ENCODE measurements around the gene MINPP1. TPM values are rescaled to one million over a fixed set of nuclear protein-coding genes. Genes with fewer than 3 reads are reported as not detected.

The MINPP1 gene
- total and polyA plus RNA-seq, 9 donors: 12.1 to 20.6 (median 16.5) TPM

- Histone ChIP-seq H3K27me3 (ENCODE audit: control insufficient read depth, insufficient read depth, low read length) (no peaks in the 10 kb centered on the region), H3K36me3 (ENCODE audit: control insufficient read depth, insufficient read depth, low read length) (peaks cover 8% of the 10 kb centered on the region), H3K9me3 (replicated peaks; ENCODE audit: control insufficient read depth, low read depth, low read length) (no peaks in the 10 kb centered on the region), H3K4me3 (ENCODE audit: low read length) (no peak overlapping the region), H3K27ac (ENCODE audit: low read length) (no peak overlapping the region), H3K4me1 (ENCODE audit: control insufficient read depth, insufficient read depth, low read length) (peaks cover 4% of the 10 kb centered on the region)
- DNase-seq: no peak
- WGBS (ENCODE audit: insufficient coverage): no CpG with 5 or more reads among the region's 3 CpGs
Observed at GRCh38 chr10:87510025-87510424, 5.3 kb downstream of the MINPP1 start.

- Histone ChIP-seq H3K27ac (ENCODE audit: low read length) (no peak overlapping the region), H3K9me3 (replicated peaks; ENCODE audit: control insufficient read depth, low read depth, low read length) (no peaks in the 10 kb centered on the region), H3K4me1 (ENCODE audit: control insufficient read depth, insufficient read depth, low read length) (no peaks in the 10 kb centered on the region), H3K27me3 (ENCODE audit: control insufficient read depth, insufficient read depth, low read length) (no peaks in the 10 kb centered on the region), H3K36me3 (ENCODE audit: control insufficient read depth, insufficient read depth, low read length) (peaks cover 8% of the 10 kb centered on the region), H3K4me3 (ENCODE audit: low read length) (no peak overlapping the region)
- WGBS (ENCODE audit: insufficient coverage): no CpG with 5 or more reads among the region's 3 CpGs
- DNase-seq: no peak
Observed at GRCh38 chr10:87511526-87511925, 6.8 kb downstream of the MINPP1 start.

- WGBS (ENCODE audit: insufficient coverage): 100% methylated on average over 1 of the region's 3 CpGs
- DNase-seq: no peak
- H3K27ac ChIP-seq (ENCODE audit: low read length): no peak overlapping the region
- H3K27me3 ChIP-seq (ENCODE audit: control insufficient read depth, insufficient read depth, low read length): no peaks in the 10 kb centered on the region
- peaks cover 16% of the 10 kb centered on the region for H3K36me3 ChIP-seq (ENCODE audit: control insufficient read depth, insufficient read depth, low read length)
- no peak overlapping the region for H3K4me3 ChIP-seq (ENCODE audit: low read length)
- H3K4me1 ChIP-seq (ENCODE audit: control insufficient read depth, insufficient read depth, low read length): no peaks in the 10 kb centered on the region
- H3K9me3 ChIP-seq (replicated peaks; ENCODE audit: control insufficient read depth, low read depth, low read length): no peaks in the 10 kb centered on the region
Observed at GRCh38 chr10:87518937-87519336, 14.2 kb downstream of the MINPP1 start.

- Histone ChIP-seq H3K27ac (ENCODE audit: low read length) (no peak overlapping the region), H3K4me3 (ENCODE audit: low read length) (no peak overlapping the region), H3K9me3 (replicated peaks; ENCODE audit: control insufficient read depth, low read depth, low read length) (no peaks in the 10 kb centered on the region), H3K27me3 (ENCODE audit: control insufficient read depth, insufficient read depth, low read length) (no peaks in the 10 kb centered on the region), H3K36me3 (ENCODE audit: control insufficient read depth, insufficient read depth, low read length) (peaks cover 12% of the 10 kb centered on the region), H3K4me1 (ENCODE audit: control insufficient read depth, insufficient read depth, low read length) (no peaks in the 10 kb centered on the region)
- WGBS (ENCODE audit: insufficient coverage): no CpG with 5 or more reads among the region's 2 CpGs
- DNase-seq: no peak
Observed at GRCh38 chr10:87519582-87519981, 14.9 kb downstream of the MINPP1 start.

- Histone ChIP-seq H3K27ac (ENCODE audit: low read length) (no peak overlapping the region), H3K27me3 (ENCODE audit: control insufficient read depth, insufficient read depth, low read length) (no peaks in the 10 kb centered on the region), H3K9me3 (replicated peaks; ENCODE audit: control insufficient read depth, low read depth, low read length) (no peaks in the 10 kb centered on the region), H3K4me3 (ENCODE audit: low read length) (no peak overlapping the region), H3K36me3 (ENCODE audit: control insufficient read depth, insufficient read depth, low read length) (peaks cover 14% of the 10 kb centered on the region), H3K4me1 (ENCODE audit: control insufficient read depth, insufficient read depth, low read length) (no peaks in the 10 kb centered on the region)
- DNase-seq: no peak
- WGBS (ENCODE audit: insufficient coverage): no CpG with 5 or more reads among the region's 2 CpGs
Observed at GRCh38 chr10:87523731-87524130, 19.0 kb downstream of the MINPP1 start.

GRCh38 chr10:87524296-87524695, 19.6 kb downstream of the MINPP1 start:
- H3K27ac ChIP-seq (ENCODE audit: low read length): no peak overlapping the region
- no peaks in the 10 kb centered on the region for H3K9me3 ChIP-seq (replicated peaks; ENCODE audit: control insufficient read depth, low read depth, low read length)
- no peak for DNase-seq
- no peaks in the 10 kb centered on the region for H3K27me3 ChIP-seq (ENCODE audit: control insufficient read depth, insufficient read depth, low read length)
- H3K4me3 ChIP-seq (ENCODE audit: low read length): no peak overlapping the region
- no peaks in the 10 kb centered on the region for H3K4me1 ChIP-seq (ENCODE audit: control insufficient read depth, insufficient read depth, low read length)
- H3K36me3 ChIP-seq (ENCODE audit: control insufficient read depth, insufficient read depth, low read length): peaks cover 11% of the 10 kb centered on the region

- Histone ChIP-seq H3K36me3 (ENCODE audit: control insufficient read depth, insufficient read depth, low read length) (peaks cover 11% of the 10 kb centered on the region), H3K27ac (ENCODE audit: low read length) (no peak overlapping the region), H3K4me3 (ENCODE audit: low read length) (no peak overlapping the region), H3K27me3 (ENCODE audit: control insufficient read depth, insufficient read depth, low read length) (no peaks in the 10 kb centered on the region), H3K9me3 (replicated peaks; ENCODE audit: control insufficient read depth, low read depth, low read length) (peaks cover 5% of the 10 kb centered on the region), H3K4me1 (ENCODE audit: control insufficient read depth, insufficient read depth, low read length) (no peaks in the 10 kb centered on the region)
- DNase-seq: peak; percentile 26
- WGBS (ENCODE audit: insufficient coverage): 76% methylated on average over 3 of the region's 4 CpGs
Observed at GRCh38 chr10:87531908-87532622, 27.4 kb downstream of the MINPP1 start.

GRCh38 chr10:87532696-87533095, 28.0 kb downstream of the MINPP1 start:
- Histone ChIP-seq H3K27ac (ENCODE audit: low read length) (no peak overlapping the region), H3K36me3 (ENCODE audit: control insufficient read depth, insufficient read depth, low read length) (peaks cover 11% of the 10 kb centered on the region), H3K4me3 (ENCODE audit: low read length) (no peak overlapping the region), H3K9me3 (replicated peaks; ENCODE audit: control insufficient read depth, low read depth, low read length) (peaks cover 5% of the 10 kb centered on the region), H3K4me1 (ENCODE audit: control insufficient read depth, insufficient read depth, low read length) (no peaks in the 10 kb centered on the region), H3K27me3 (ENCODE audit: control insufficient read depth, insufficient read depth, low read length) (no peaks in the 10 kb centered on the region)
- DNase-seq: no peak

- Histone ChIP-seq H3K4me3 (ENCODE audit: low read length) (no peak overlapping the region), H3K9me3 (replicated peaks; ENCODE audit: control insufficient read depth, low read depth, low read length) (peaks cover 5% of the 10 kb centered on the region), H3K27me3 (ENCODE audit: control insufficient read depth, insufficient read depth, low read length) (no peaks in the 10 kb centered on the region), H3K36me3 (ENCODE audit: control insufficient read depth, insufficient read depth, low read length) (peaks cover 11% of the 10 kb centered on the region), H3K4me1 (ENCODE audit: control insufficient read depth, insufficient read depth, low read length) (no peaks in the 10 kb centered on the region), H3K27ac (ENCODE audit: low read length) (no peak overlapping the region)
- no CpG with 5 or more reads among the region's 3 CpGs for WGBS (ENCODE audit: insufficient coverage)
- DNase-seq: no peak
Observed at GRCh38 chr10:87534173-87534858, 29.6 kb downstream of the MINPP1 start.

- H3K36me3 ChIP-seq (ENCODE audit: control insufficient read depth, insufficient read depth, low read length): peaks cover 14% of the 10 kb centered on the region
- peaks cover 7% of the 10 kb centered on the region for H3K9me3 ChIP-seq (replicated peaks; ENCODE audit: control insufficient read depth, low read depth, low read length)
- no peak overlapping the region for H3K27ac ChIP-seq (ENCODE audit: low read length)
- H3K27me3 ChIP-seq (ENCODE audit: control insufficient read depth, insufficient read depth, low read length): no peaks in the 10 kb centered on the region
- DNase-seq: peak; percentile 37
- no peak overlapping the region for H3K4me3 ChIP-seq (ENCODE audit: low read length)
- no peaks in the 10 kb centered on the region for H3K4me1 ChIP-seq (ENCODE audit: control insufficient read depth, insufficient read depth, low read length)
- WGBS (ENCODE audit: insufficient coverage): 100% methylated on average over 1 of the region's 7 CpGs
Observed at GRCh38 chr10:87538092-87539015, 33.7 kb downstream of the MINPP1 start.
